ENCODE data around the gene AJAP1. TPM values are rescaled to one million over a fixed set of nuclear protein-coding genes. Genes with fewer than 3 reads are reported as not detected.

Gene AJAP1
- total and polyA plus RNA-seq, 2 donors (not counting 1 experiment from before 2014, with no cell fraction given) = 0.01 TPM; not detected in 1

- Histone ChIP-seq H3K4me1 (ENCODE audit: control insufficient read depth, extremely low read depth, insufficient read depth, low read length) (no peaks in the 10 kb centered on the region), H3K79me2 (ENCODE audit: control insufficient read depth, insufficient read depth, low read length) (no peaks in the 10 kb centered on the region), H2AFZ (ENCODE audit: low read length) (no peak overlapping the region), H3K9me3 (ENCODE audit: control insufficient read depth, insufficient read depth, low read depth, low read length) (no peaks in the 10 kb centered on the region), H3K4me2 (ENCODE audit: extremely low read depth, insufficient read depth, low read length) (no peak overlapping the region), H3K9ac (ENCODE audit: insufficient read depth, low read length) (no peak overlapping the region), H3K27me3 (ENCODE audit: control insufficient read depth, insufficient read depth, low read length) (no peaks in the 10 kb centered on the region), H3K4me3 (replicated peaks in 1 of 4; ENCODE audit: control extremely low read depth in 1 of 4, insufficient read depth in 1 of 4, low read depth in 3 of 4, low read length in 4 of 4) (no peak overlapping the region), H3K27ac (ENCODE audit: insufficient read depth, low read length) (no peak overlapping the region), H4K20me1 (ENCODE audit: control insufficient read depth, extremely low read depth, insufficient read depth, low read length) (no peaks in the 10 kb centered on the region), H3K36me3 (ENCODE audit: control insufficient read depth, insufficient read depth, low read length) (no peaks in the 10 kb centered on the region)
- no peak for DNase-seq (ENCODE audit: low read depth in 2 of 2)
- TF ChIP-seq CTCF (conservative IDR thresholded peaks at IDR 0.05 in 1 of 2, IDR thresholded peaks at IDR 0.05 in 1 of 2; ENCODE audit: low read depth in 1 of 2, low read length in 2 of 2) = no peak
- no peak for TF ChIP-seq EZH2 (IDR thresholded peaks at IDR 0.05; ENCODE audit: low read length, missing control alignments)
Observed at GRCh38 chr1:4761324-4761723, 106.9 kb downstream of the AJAP1 start.

- Histone ChIP-seq H3K4me2 (ENCODE audit: extremely low read depth, insufficient read depth, low read length) (no peak overlapping the region), H3K27ac (ENCODE audit: insufficient read depth, low read length) (no peak overlapping the region), H3K9ac (ENCODE audit: insufficient read depth, low read length) (no peak overlapping the region), H3K9me3 (ENCODE audit: control insufficient read depth, insufficient read depth, low read depth, low read length) (no peaks in the 10 kb centered on the region), H3K36me3 (ENCODE audit: control insufficient read depth, insufficient read depth, low read length) (no peaks in the 10 kb centered on the region), H3K27me3 (ENCODE audit: control insufficient read depth, insufficient read depth, low read length) (no peaks in the 10 kb centered on the region), H3K79me2 (ENCODE audit: control insufficient read depth, insufficient read depth, low read length) (no peaks in the 10 kb centered on the region), H2AFZ (ENCODE audit: low read length) (no peak overlapping the region), H3K4me1 (ENCODE audit: control insufficient read depth, extremely low read depth, insufficient read depth, low read length) (no peaks in the 10 kb centered on the region), H4K20me1 (ENCODE audit: control insufficient read depth, extremely low read depth, insufficient read depth, low read length) (no peaks in the 10 kb centered on the region), H3K4me3 (replicated peaks in 1 of 4; ENCODE audit: control extremely low read depth in 1 of 4, insufficient read depth in 1 of 4, low read depth in 3 of 4, low read length in 4 of 4) (no peak overlapping the region)
- no peak for DNase-seq (ENCODE audit: low read depth in 2 of 2)
- no peak for TF ChIP-seq EZH2 (IDR thresholded peaks at IDR 0.05; ENCODE audit: low read length, missing control alignments)
- TF ChIP-seq CTCF (conservative IDR thresholded peaks at IDR 0.05 in 1 of 2, IDR thresholded peaks at IDR 0.05 in 1 of 2; ENCODE audit: low read depth in 1 of 2, low read length in 2 of 2) = no peak
Observed at GRCh38 chr1:4762146-4762545, 107.7 kb downstream of the AJAP1 start.

GRCh38 chr1:4767308-4767707 is 112.9 kb downstream of the AJAP1 start:
- DNase-seq (ENCODE audit: low read depth in 2 of 2) = no peak
- TF ChIP-seq EZH2 (IDR thresholded peaks at IDR 0.05; ENCODE audit: low read length, missing control alignments) (no peak), CTCF (conservative IDR thresholded peaks at IDR 0.05 in 1 of 2, IDR thresholded peaks at IDR 0.05 in 1 of 2; ENCODE audit: low read depth in 1 of 2, low read length in 2 of 2) (no peak)
- no peak overlapping the region for H2AFZ ChIP-seq (ENCODE audit: low read length)

More at GRCh38 chr1:4767308-4767707, 112.9 kb downstream of the AJAP1 start:
- H3K4me2 ChIP-seq (ENCODE audit: extremely low read depth, insufficient read depth, low read length) = no peak overlapping the region
- no peak overlapping the region for H3K9ac ChIP-seq (ENCODE audit: insufficient read depth, low read length)
- H3K4me3 ChIP-seq (replicated peaks in 1 of 4; ENCODE audit: control extremely low read depth in 1 of 4, insufficient read depth in 1 of 4, low read depth in 3 of 4, low read length in 4 of 4) = no peak overlapping the region
- H3K4me1 ChIP-seq (ENCODE audit: control insufficient read depth, extremely low read depth, insufficient read depth, low read length) = no peaks in the 10 kb centered on the region
- H3K27ac ChIP-seq (ENCODE audit: insufficient read depth, low read length) = no peak overlapping the region
- H3K9me3 ChIP-seq (ENCODE audit: control insufficient read depth, insufficient read depth, low read depth, low read length) = peaks cover 5% of the 10 kb centered on the region
- no peaks in the 10 kb centered on the region for H4K20me1 ChIP-seq (ENCODE audit: control insufficient read depth, extremely low read depth, insufficient read depth, low read length)
- no peaks in the 10 kb centered on the region for H3K36me3 ChIP-seq (ENCODE audit: control insufficient read depth, insufficient read depth, low read length)
- H3K79me2 ChIP-seq (ENCODE audit: control insufficient read depth, insufficient read depth, low read length) = no peaks in the 10 kb centered on the region
- no peaks in the 10 kb centered on the region for H3K27me3 ChIP-seq (ENCODE audit: control insufficient read depth, insufficient read depth, low read length)

Measured in fibroblast of lung (primary cell).